Fibroblast of peridontal ligament (primary cell): ENCODE data around the gene MYO18B.
"Not testable (repeated sequence)": the region's sequence is repeated elsewhere in the genome, so short reads cannot be mapped to it uniquely, and the experiment has no call there.

Experiments
- DNase-seq: peaks from one replicate; pipeline ENCODE4 v3.0.0-alpha.2; 2010; ENCODE audit errors: extremely low read depth

MYO18B gene

GRCh38 chr22:25741692-25742626, at the start of gene MYO18B:
TSS of gene MYO18B (plus strand) at chr22:25742188. CDS start at chr22:25761093, 18,905 bp downstream.
- DNase-seq, result no peak

GRCh38 chr22:25692397-25693267, 49.4 kb upstream of the MYO18B start:
- DNase-seq, result no peak

- no peak for DNase-seq
Observed at GRCh38 chr22:25693268-25693565, 48.8 kb upstream of the MYO18B start.

GRCh38 chr22:25694196-25694907, 47.6 kb upstream of the MYO18B start:
- no peak for DNase-seq

GRCh38 chr22:25695146-25695545, 46.8 kb upstream of the MYO18B start:
- DNase-seq, result no peak

GRCh38 chr22:25696763-25697162, 45.2 kb upstream of the MYO18B start:
- DNase-seq, result no peak

- DNase-seq, result no peak
Observed at GRCh38 chr22:25697181-25697664, 44.8 kb upstream of the MYO18B start.

- DNase-seq, result no peak
Observed at GRCh38 chr22:25697978-25698377, 44.0 kb upstream of the MYO18B start.

- no peak for DNase-seq
Observed at GRCh38 chr22:25698461-25698860, 43.5 kb upstream of the MYO18B start.

- no peak for DNase-seq
Observed at GRCh38 chr22:25698978-25699377, 43.0 kb upstream of the MYO18B start.

- peak; percentile 83 for DNase-seq
Observed at GRCh38 chr22:25701056-25701780, 40.8 kb upstream of the MYO18B start.

- peak; percentile 58 for DNase-seq
Observed at GRCh38 chr22:25702040-25702439, 39.9 kb upstream of the MYO18B start.

- DNase-seq, result no peak
Observed at GRCh38 chr22:25702571-25703167, 39.3 kb upstream of the MYO18B start.

- no peak for DNase-seq
Observed at GRCh38 chr22:25704701-25705100, 37.3 kb upstream of the MYO18B start.

GRCh38 chr22:25706197-25706596, 35.8 kb upstream of the MYO18B start:
- DNase-seq, result no peak

GRCh38 chr22:25708430-25708829, 33.6 kb upstream of the MYO18B start:
- DNase-seq, result not testable (repeated sequence)

GRCh38 chr22:25709758-25710157, 32.2 kb upstream of the MYO18B start:
- DNase-seq, result no peak

- no peak for DNase-seq
Observed at GRCh38 chr22:25710501-25710900, 31.5 kb upstream of the MYO18B start.

- no peak for DNase-seq
Observed at GRCh38 chr22:25711491-25711890, 30.5 kb upstream of the MYO18B start.

GRCh38 chr22:25712661-25713400, 29.2 kb upstream of the MYO18B start:
- no peak for DNase-seq
